Measurements from ENCODE around the gene GUCY1A2.

- no peak for TF ChIP-seq CTCF (IDR thresholded peaks at IDR 0.05)
- TF ChIP-seq EZH2 (IDR thresholded peaks at IDR 0.05; ENCODE audit: borderline replicate concordance, insufficient read depth, low read depth, low read length, poor library complexity, severe bottlenecking): no peak
Observed at GRCh38 chr11:106683435-106683834, 334.8 kb downstream of the GUCY1A2 start.

Data from B cell (primary cell).